PC-9 (cell line): ENCODE data around the gene FAM131A. TPM values are rescaled to one million over a fixed set of nuclear protein-coding genes. Genes with fewer than 3 reads are reported as not detected.

Experiments used
- BruUV-seq: library from RNA; stranded (reverse); fragments of 400-500 nt; replicated peaks from 2 replicates; lab custom pipeline; 2021; lab: Mats Ljungman, UMichigan
- CTCF ChIA-PET: fragments of 300-600 bp; sonication (Branson Sonifier 250); formaldehyde crosslinking; loops from one replicate; lab custom pipeline; 2022; ENCODE audit warnings: antibody characterized with exemption; lab: Charles Lee
- POLR2A ChIA-PET: fragments of 300-600 bp; sonication (Branson Sonifier 250); formaldehyde crosslinking; loops from one replicate; lab custom pipeline; 2022; ENCODE audit warnings: antibody characterized with exemption; ENCODE audit not compliant: unreplicated experiment; lab: Charles Lee
- DNase-seq, 2 experiments: peaks; one replicate each; pipeline versions ENCODE4 v3.0.0 to v3.0.0-alpha.2; 2015 to 2022; ENCODE audit warnings: mixed read lengths in 1 of 2
- H2AFZ ChIP-seq: fragments of 200-600 bp; sonication (generic); 2 replicates; pipeline ENCODE4 v1.8.1; 2017; ENCODE audit warnings: antibody characterized with exemption
- H3F3A ChIP-seq: fragments of 200-600 bp; sonication (generic); 2 replicates; pipeline ENCODE4 v1.8.1; 2017; ENCODE audit warnings: antibody characterized with exemption, mild to moderate bottlenecking, low read depth; ENCODE audit not compliant: insufficient read depth
- H3K27ac ChIP-seq: fragments of 200-600 bp; sonication (generic); 2 replicates; pipeline ENCODE4 v1.6.1; 2016; ENCODE audit warnings: mixed run types
- H3K27me3 ChIP-seq: fragments of 200-600 bp; sonication (generic); 2 replicates; pipeline ENCODE4 v1.6.1; 2016; ENCODE audit warnings: low read depth, mixed run types; ENCODE audit not compliant: insufficient read depth
- H3K36me3 ChIP-seq: fragments of 200-600 bp; sonication (generic); 2 replicates; pipeline ENCODE4 v1.6.1; 2016; ENCODE audit warnings: low read depth, mixed run types
- H3K4me1 ChIP-seq: fragments of 200-600 bp; sonication (generic); replicated peaks from 2 replicates; pipeline ENCODE4 v1.6.1; 2016; ENCODE audit warnings: mixed run types; ENCODE audit not compliant: insufficient read depth
- H3K4me2 ChIP-seq: fragments of 200-600 bp; sonication (generic); 2 replicates; pipeline ENCODE4 v1.6.1; 2017; ENCODE audit warnings: mixed run types
- H3K4me3 ChIP-seq: fragments of 200-600 bp; sonication (generic); 2 replicates; pipeline ENCODE4 v1.6.1; 2016; ENCODE audit warnings: mixed run types
- H3K79me2 ChIP-seq: fragments of 200-600 bp; sonication (generic); 2 replicates; pipeline ENCODE4 v1.6.1; 2017; ENCODE audit warnings: low read depth, mixed run types
- H3K9me2 ChIP-seq: fragments of 200-600 bp; sonication (generic); 2 replicates; pipeline ENCODE4 v1.8.1; 2017; ENCODE audit warnings: mild to moderate bottlenecking; ENCODE audit not compliant: insufficient read depth
- H3K9me3 ChIP-seq: fragments of 200-600 bp; sonication (generic); 2 replicates; pipeline ENCODE4 v1.8.1; 2016; ENCODE audit warnings: low read depth; ENCODE audit not compliant: insufficient read depth
- H4K20me1 ChIP-seq: fragments of 200-600 bp; sonication (generic); 2 replicates; pipeline ENCODE4 v1.8.1; 2017; ENCODE audit not compliant: insufficient read depth
- CTCF ChIP-seq: fragments of 200-600 bp; sonication (generic); conservative IDR thresholded peaks from 2 replicates; pipeline ENCODE4 v1.6.1; 2017; ENCODE audit warnings: mixed run types, antibody characterized with exemption, mild to moderate bottlenecking, moderate library complexity
- EZH2 ChIP-seq: fragments of 200-600 bp; sonication (generic); IDR thresholded peaks from 2 replicates; pipeline ENCODE4 v1.8.0; 2017; ENCODE audit warnings: antibody characterized with exemption, low read depth
- intact Hi-C: fragments of 100-400 bp; cut with micrococcal nuclease; formaldehyde crosslinking; loops from one replicate; pipeline ENCODE4 v1.10.0; 2022; ENCODE audit not compliant: unreplicated experiment
- total RNA-seq: library from RNA; stranded (reverse); gene quantifications from 2 replicates; pipeline ENCODE4 v1.2.3, GENCODE V29; 2021

The FAM131A gene
- total RNA-seq, 1 experiment from 2014 or later: 25.5 TPM

DNA sequence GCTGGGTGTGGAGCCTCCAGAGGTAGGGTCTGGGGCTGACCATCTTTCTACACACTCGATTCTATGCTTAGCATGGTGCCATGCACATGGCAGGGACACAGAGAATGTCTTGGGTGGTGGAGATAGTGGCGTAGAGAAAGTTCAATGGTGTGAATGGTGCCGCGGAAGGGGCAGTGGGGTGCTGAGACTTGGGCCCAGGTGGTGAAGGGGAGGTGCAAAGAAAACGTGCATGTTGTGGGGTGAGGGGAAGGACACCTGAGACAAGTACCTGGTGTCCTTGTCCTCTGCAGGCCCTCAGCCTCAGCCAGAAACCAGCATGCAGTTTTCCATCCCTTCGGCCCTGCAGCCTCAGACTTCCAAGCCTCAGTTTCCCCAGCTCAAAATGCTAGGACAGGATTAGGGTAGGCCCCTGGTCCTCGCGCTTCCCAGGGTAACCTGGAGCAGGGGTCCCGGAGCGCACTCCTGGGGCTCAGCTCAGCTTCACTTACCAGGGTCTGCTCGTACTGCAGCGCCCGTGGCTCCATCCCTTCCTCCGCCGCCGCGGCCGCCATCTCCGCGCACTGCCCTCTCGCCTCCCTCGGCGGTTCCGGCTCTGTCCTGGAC is 23.6 kb downstream of the FAM131A start:
- TF ChIP-seq EZH2: no peak
- TF ChIP-seq CTCF: no peak
- DNase-seq: no peak

GRCh38 chr3:184361532-184361931 is 24.1 kb downstream of the FAM131A start, which contains the start of the genes CLCN2 and POLR2H:
TSS of gene CLCN2 (minus strand) at chr3:184361605. CDS start at chr3:184361479, 126 bp downstream.
TSS of gene POLR2H (plus strand) at chr3:184361710. CDS start at chr3:184363493, 1,783 bp downstream.
- no peak for TF ChIP-seq EZH2
- H3K36me3 ChIP-seq: peaks cover 13% of the 10 kb centered on the region

More for the DNA sequence above, 23.6 kb downstream of the FAM131A start:
- peak overlapping the region; percentile 98 for H2AFZ ChIP-seq
- no peaks in the 10 kb centered on the region for H3K27me3 ChIP-seq
- H3K79me2 ChIP-seq: peaks cover 35% of the 10 kb centered on the region
- H3K27ac ChIP-seq: no peak overlapping the region
- peaks cover 22% of the 10 kb centered on the region for H3K4me1 ChIP-seq
- no TSS peak for BruUV-seq
- peaks cover 13% of the 10 kb centered on the region for H4K20me1 ChIP-seq
- intact Hi-C loops: loop anchor here (5.0 kb wide), 2 partner anchors 184 to 344 kb away; partner anchors contain the start of gene ABCC5
- H3K9me3 ChIP-seq: no peaks in the 10 kb centered on the region
- POLR2A ChIA-PET: no interaction called here
- peak overlapping the region; percentile 99 for H3K4me2 ChIP-seq
- peaks cover 31% of the 10 kb centered on the region for H3F3A ChIP-seq
- no peaks in the 10 kb centered on the region for H3K9me2 ChIP-seq
- CTCF ChIA-PET: interaction anchor here (2.8 kb wide), 1 partner anchor 11 kb away, joined by 7 read pairs; no protein-coding TSS in a partner anchor
- H3K4me3 ChIP-seq: peak overlapping the region; percentile 85
- H3K36me3 ChIP-seq: peaks cover 11% of the 10 kb centered on the region

GRCh38 chr3:184361932-184362667 is 24.7 kb downstream of the FAM131A start:
- Histone ChIP-seq H3K9me2 (no peaks in the 10 kb centered on the region), H3K9me3 (no peaks in the 10 kb centered on the region), H3K79me2 (peaks cover 35% of the 10 kb centered on the region), H3F3A (peaks cover 41% of the 10 kb centered on the region), H2AFZ (peak overlapping the region; percentile 81), H3K36me3 (peaks cover 16% of the 10 kb centered on the region), H3K4me3 (peak overlapping the region; percentile 85), H3K4me1 (peaks cover 22% of the 10 kb centered on the region), H3K27me3 (no peaks in the 10 kb centered on the region), H4K20me1 (peaks cover 23% of the 10 kb centered on the region), H3K4me2 (peak overlapping the region; percentile 99), H3K27ac (peak overlapping the region; percentile 95)
- TSS peak; percentile 71 for BruUV-seq
- peak; percentile 76 to 87 for DNase-seq
- POLR2A ChIA-PET: interaction anchor here (0.6 to 1.0 kb wide), 6 partner anchors 9 to 227 kb away, joined by 3 to 36 read pairs (median 4); no protein-coding TSS in a partner anchor
- CTCF ChIA-PET: interaction anchor here (0.5 to 2.8 kb wide), 6 partner anchors 9 to 788 kb away, joined by 3 to 17 read pairs (median 6); no protein-coding TSS in a partner anchor
- intact Hi-C loops: loop anchor here (1.0 to 5.0 kb wide), 7 partner anchors 17 to 345 kb away; partner anchors contain the start of genes ABCC5, ALG3 and EEF1AKMT4
- TF ChIP-seq CTCF (no peak), EZH2 (no peak)

More at GRCh38 chr3:184361532-184361931, 24.1 kb downstream of the FAM131A start, which contains the start of the genes CLCN2 and POLR2H:
- Histone ChIP-seq H3K27ac (peak within 1 kb of the TSS; percentile 95), H3K9me3 (no peaks in the 10 kb centered on the region), H2AFZ (peak within 1 kb of the TSS; percentile 98), H3K4me1 (peaks cover 22% of the 10 kb centered on the region), H4K20me1 (peaks cover 18% of the 10 kb centered on the region), H3K9me2 (no peaks in the 10 kb centered on the region), H3K27me3 (no peaks in the 10 kb centered on the region), H3K79me2 (peaks cover 35% of the 10 kb centered on the region), H3K4me3 (peak within 1 kb of the TSS; percentile 85), H3F3A (peaks cover 36% of the 10 kb centered on the region), H3K4me2 (peak within 1 kb of the TSS; percentile 99)
- CTCF ChIA-PET: interaction anchor here (0.5 to 2.8 kb wide), 3 partner anchors 10 to 466 kb away, joined by 3 to 17 read pairs (median 7); no protein-coding TSS in a partner anchor
- peak in 1 of 2 experiments; percentile 86 for DNase-seq
- POLR2A ChIA-PET: no interaction called here
- BruUV-seq: no TSS peak
- intact Hi-C loops: loop anchor here (5.0 kb wide), 2 partner anchors 184 to 344 kb away; partner anchors contain the start of gene ABCC5
